Activated CD4-positive, alpha-beta T cell treated with anti-CD3 and anti-CD28 coated beads, Interleukin-2, amount 10 ng/mL, durations not matched to agents 24 days and 14 days (primary cell): ENCODE measurements around the gene C1QC. TPM values are rescaled to one million over a fixed set of nuclear protein-coding genes. Genes with fewer than 3 reads are reported as not detected.

Source experiments
- DNase-seq: peaks from one replicate; pipeline ENCODE4 v3.0.0; 2022
- H3K27ac Mint-ChIP-seq: one replicate; pipeline ENCODE4 v1.8.0; 2022; ENCODE audit warnings: mild to moderate bottlenecking, mixed read lengths
- H3K27me3 Mint-ChIP-seq: one replicate; pipeline ENCODE4 v1.8.0; 2022; ENCODE audit warnings: mixed read lengths
- H3K36me3 Mint-ChIP-seq: one replicate; pipeline ENCODE4 v1.8.0; 2022; ENCODE audit warnings: low read depth, mild to moderate bottlenecking, mixed read lengths
- H3K4me1 Mint-ChIP-seq: one replicate; pipeline ENCODE4 v1.8.0; 2021; ENCODE audit warnings: mixed read lengths
- H3K4me3 Mint-ChIP-seq: one replicate; pipeline ENCODE4 v1.8.0; 2022; ENCODE audit warnings: mild to moderate bottlenecking, moderate library complexity, mixed read lengths
- H3K9me3 Mint-ChIP-seq: one replicate; pipeline ENCODE4 v1.8.0; 2021; ENCODE audit warnings: mixed read lengths
- intact Hi-C: fragments of 100-400 bp; cut with micrococcal nuclease; formaldehyde crosslinking; loops from one replicate; pipeline ENCODE4 v1.15.1; 2023
- total RNA-seq: library from RNA; stranded (reverse); gene quantifications from 2 replicates; pipeline ENCODE4 v1.2.3, GENCODE V29; 2022

Gene C1QC
- total RNA-seq, 1 donor from 2014 or later, result not detected

DNA sequence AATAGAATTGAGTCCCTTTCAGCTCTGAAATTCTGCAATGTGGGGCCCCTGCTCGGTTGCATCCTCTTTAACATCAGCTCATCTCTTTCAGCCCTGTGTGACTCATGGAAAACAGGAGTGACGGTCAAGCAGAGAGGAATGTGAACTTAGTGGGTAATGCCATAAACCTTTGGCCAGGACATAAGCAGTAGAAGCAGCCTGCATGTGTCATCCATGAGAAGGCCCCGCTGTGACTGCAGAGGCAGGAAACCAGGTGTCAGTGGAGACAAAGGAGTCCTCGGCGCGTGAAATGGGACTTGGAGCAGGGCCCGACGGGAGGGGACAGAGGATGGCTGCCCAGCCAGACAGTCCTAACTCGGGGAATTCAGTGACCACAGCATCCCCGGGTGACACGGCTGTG is 46.1 kb downstream of the C1QC start:
- peaks cover 4% of the 10 kb centered on the region for H3K27me3 Mint-ChIP-seq
- intact Hi-C loops, result no loop called here

DNA sequence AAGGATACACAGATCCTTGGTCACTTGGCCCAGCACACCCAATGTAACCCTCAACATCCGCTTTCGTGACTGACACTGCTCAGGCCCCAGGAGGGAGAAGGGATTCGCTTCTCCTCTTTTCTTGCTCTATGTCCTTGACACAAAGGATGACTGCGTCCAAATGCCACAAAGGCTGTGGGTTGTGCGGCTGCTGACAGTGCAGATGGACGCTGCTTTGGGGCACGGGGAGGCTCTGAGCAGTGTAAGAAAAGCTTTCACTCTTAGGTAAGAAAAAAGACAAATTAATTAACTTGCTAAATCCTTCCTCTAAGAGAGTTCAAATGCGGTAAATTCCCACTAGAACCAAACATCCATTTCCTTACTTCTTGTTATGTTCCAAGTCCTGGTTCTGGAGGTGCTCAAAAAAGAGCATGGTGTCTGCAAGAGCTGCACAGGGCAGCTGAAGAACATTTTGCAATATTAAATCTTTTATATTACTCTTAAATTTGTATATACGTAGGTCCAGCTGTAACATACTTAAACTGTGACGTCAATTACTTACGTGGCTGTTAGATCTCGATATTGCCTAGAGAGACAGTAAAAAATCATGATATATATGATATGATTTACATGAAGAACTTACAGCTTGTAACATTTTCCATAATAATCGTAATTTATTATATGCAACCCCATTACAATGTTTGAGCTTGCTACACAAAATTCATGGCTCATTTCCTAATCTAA is 47.8 kb downstream of the C1QC start:
- H3K4me3 Mint-ChIP-seq, result no peak overlapping the region
- H3K27me3 Mint-ChIP-seq, result peaks cover 4% of the 10 kb centered on the region
- H3K36me3 Mint-ChIP-seq, result no peaks in the 10 kb centered on the region
- intact Hi-C loops, result no loop called here
- H3K4me1 Mint-ChIP-seq, result no peaks in the 10 kb centered on the region
- H3K27ac Mint-ChIP-seq, result no peak overlapping the region
- DNase-seq, result no peak
- H3K9me3 Mint-ChIP-seq, result no peaks in the 10 kb centered on the region

More for the DNA sequence above, 46.1 kb downstream of the C1QC start:
- Mint-ChIP-seq H3K4me1 (no peaks in the 10 kb centered on the region), H3K9me3 (no peaks in the 10 kb centered on the region), H3K36me3 (no peaks in the 10 kb centered on the region), H3K27ac (no peak overlapping the region), H3K4me3 (no peak overlapping the region)
- no peak for DNase-seq

- DNase-seq, result no peak
- intact Hi-C loops, result no loop called here
- Mint-ChIP-seq H3K9me3 (no peaks in the 10 kb centered on the region), H3K4me3 (no peak overlapping the region), H3K4me1 (no peaks in the 10 kb centered on the region), H3K27me3 (peaks cover 7% of the 10 kb centered on the region), H3K36me3 (no peaks in the 10 kb centered on the region), H3K27ac (no peak overlapping the region)
Measured at GRCh38 chr1:22694172-22694571, 50.7 kb downstream of the C1QC start.

DNA sequence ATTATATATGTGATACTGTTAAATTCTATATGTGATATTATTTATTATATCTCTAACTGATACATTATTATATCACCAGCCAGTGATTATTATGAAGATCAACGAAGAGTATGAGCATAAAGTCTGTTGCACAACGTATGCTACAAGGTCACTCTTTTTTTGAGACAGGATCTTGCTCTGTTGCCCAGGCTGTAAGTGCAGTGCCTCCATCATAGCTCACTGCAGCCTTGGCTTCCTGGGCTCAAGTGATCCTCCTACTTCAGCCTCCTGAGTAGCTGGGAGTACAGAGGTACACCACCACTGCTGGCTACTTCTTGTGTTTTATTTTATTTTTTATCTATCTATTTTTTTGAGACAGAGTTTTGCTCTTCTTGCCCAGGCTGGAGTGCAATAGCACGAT is 53.2 kb downstream of the C1QC start:
- no peak overlapping the region for H3K4me3 Mint-ChIP-seq
- intact Hi-C loops, result no loop called here
- peaks cover 8% of the 10 kb centered on the region for H3K27me3 Mint-ChIP-seq
- no peak for DNase-seq
- no peaks in the 10 kb centered on the region for H3K4me1 Mint-ChIP-seq
- no peaks in the 10 kb centered on the region for H3K9me3 Mint-ChIP-seq
- H3K27ac Mint-ChIP-seq, result no peak overlapping the region
- no peaks in the 10 kb centered on the region for H3K36me3 Mint-ChIP-seq

Other genes with a start within 250 kb of the C1QC start
- gene ZBTB40, start 191.8 kb upstream of the C1QC start, total RNA-seq, result 18.2 and 19.0 TPM in 2 replicates
- gene EPHA8, start 80.1 kb upstream of the C1QC start, total RNA-seq, result not detected in 2 replicates
- not detected in 2 replicates for gene C1QA, start 7.0 kb upstream of the C1QC start, total RNA-seq
- not detected in 2 replicates for gene C1QB, start 9.6 kb downstream of the C1QC start, total RNA-seq
- not detected in 2 replicates for gene EPHB2, start 67.2 kb downstream of the C1QC start, total RNA-seq